Kidney (tissue), 14 donors: ENCODE results near the gene SURF2. TPM values are rescaled to one million over a fixed set of nuclear protein-coding genes. Genes with fewer than 3 reads are reported as not detected.

ENCODE experiments used
- DNase-seq, 5 donors: peaks; one replicate each; pipeline ENCODE4 v3.0.0-alpha.2; 2013 to 2020
- FAIRE-seq: peaks from 2 replicates; lab custom pipeline; 2012; peaks lifted over from hg19 to GRCh38; lab: Jason Lieb, UNC
- H3K27ac ChIP-seq, 2 donors: one replicate each; pipeline ENCODE4 v1.7.0; 2013; ENCODE audit warnings: low read depth in 2 of 2, low read length in 2 of 2, inconsistent platforms in 1 of 2
- H3K27me3 ChIP-seq: one replicate; pipeline ENCODE4 v1.7.1; 2013; ENCODE audit warnings: low read length, inconsistent platforms; ENCODE audit not compliant: control insufficient read depth, insufficient read depth
- H3K36me3 ChIP-seq, 3 donors: one replicate each; pipeline versions ENCODE4 v1.7.0 to v1.7.1; 2013; ENCODE audit warnings: low read length in 3 of 3, control low read depth in 1 of 3, inconsistent platforms in 1 of 3; ENCODE audit not compliant: insufficient read depth in 3 of 3, control insufficient read depth in 2 of 3
- H3K4me1 ChIP-seq, 3 donors: one replicate each; pipeline versions ENCODE4 v1.7.0 to v1.7.1; 2013; ENCODE audit warnings: low read length in 3 of 3, inconsistent platforms in 1 of 3, low read depth in 1 of 3; ENCODE audit not compliant: control insufficient read depth in 2 of 3, insufficient read depth in 2 of 3
- H3K4me3 ChIP-seq, 3 donors: one replicate each; pipeline versions ENCODE4 v1.7.0 to v1.8.1; 2013; ENCODE audit warnings: low read length in 3 of 3, control low read depth in 1 of 3, inconsistent platforms in 1 of 3
- H3K9ac ChIP-seq, 3 donors: one replicate each; pipeline versions ENCODE4 v1.7.0 to v1.7.1; 2013; ENCODE audit warnings: low read length in 3 of 3, control low read depth in 1 of 3, inconsistent platforms in 1 of 3
- H3K9me3 ChIP-seq, 3 donors: one replicate each; pipeline versions ENCODE4 v1.7.0 to v1.7.1; 2013; ENCODE audit warnings: low read length in 3 of 3, control low read depth in 1 of 3, inconsistent platforms in 1 of 3; ENCODE audit not compliant: control insufficient read depth in 2 of 3, insufficient read depth in 1 of 3
- intact Hi-C: fragments of 100-400 bp; cut with DNase I; formaldehyde crosslinking; loops from one replicate; pipeline ENCODE4 v1.11.1; 2022
- polyA plus RNA-seq: library from polyadenylated mRNA; stranded (reverse); fragments of 350-450 nt; fragmentation: Illumina TruSeq; extraction: RNeasy Lipid Tissue Mini Kit (QIAGEN cat#74804); gene quantifications from one replicate; pipeline ENCODE4 v1.2.3, GENCODE V29; 2014; ENCODE audit warnings: low read depth, low replicate concordance; ENCODE audit not compliant: insufficient read depth
- total RNA-seq: library from RNA; stranded (reverse); fragmentation: NEBNext Ultra II Directional; extraction: Animal tissue kit (Norgen Biotek cat#: 25700); gene quantifications from one replicate; pipeline ENCODE4 v1.2.1, GENCODE V29; 2021
- TF ChIP-seq, protein P1 (sequence below): IDR thresholded peaks from 3 replicates; pipeline ENCODE4 v1.5.1; 2012; ENCODE audit warnings: mild to moderate bottlenecking, moderate library complexity, borderline replicate concordance; ENCODE audit not compliant: insufficient read depth; ENCODE audit errors: extremely low read depth
- donor health status: control.
- donor health status: control.
- donor health status: control.
- donor health status: control.
- donor health status: control.
- donor health status: DM: yes; HTN: yes; CAD: no.
- donor health status: Normal renal cell carcinoma (clear cell type).

The SURF2 gene
- total and polyA plus RNA-seq, 2 donors from 2014 or later = 23.5 to 61.2 TPM

DNA sequence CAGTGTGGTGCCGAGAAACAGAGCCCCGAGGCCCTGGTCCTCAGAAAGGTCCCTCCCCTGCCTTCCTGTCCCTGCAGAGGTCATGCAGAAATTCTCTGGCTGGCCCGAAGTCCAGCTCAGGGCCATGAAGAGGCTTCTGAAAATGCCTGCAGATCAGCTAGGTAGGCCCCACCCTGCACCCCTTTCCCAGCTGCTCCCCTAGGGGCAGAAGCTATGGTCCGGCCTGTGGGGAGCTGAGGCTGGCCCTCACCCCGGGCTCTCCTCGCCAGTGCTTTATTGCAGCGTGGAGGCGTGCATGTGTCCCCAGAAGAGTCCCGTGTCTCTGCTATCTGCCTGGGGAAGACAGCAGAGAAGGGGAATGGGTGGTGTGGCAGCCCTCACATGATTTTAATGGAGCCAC lies 41.5 kb downstream of the SURF2 start:
- intact Hi-C loops = no loop called here
- Histone ChIP-seq H3K36me3 (no peaks in the 10 kb centered on the region), H3K9ac (no peak overlapping the region), H3K9me3 (no peaks in the 10 kb centered on the region), H3K27me3 (no peaks in the 10 kb centered on the region), H3K4me3 (no peak overlapping the region), H3K4me1 (no peaks in the 10 kb centered on the region), H3K27ac (no peak overlapping the region)
- TF ChIP-seq, protein P1, sequence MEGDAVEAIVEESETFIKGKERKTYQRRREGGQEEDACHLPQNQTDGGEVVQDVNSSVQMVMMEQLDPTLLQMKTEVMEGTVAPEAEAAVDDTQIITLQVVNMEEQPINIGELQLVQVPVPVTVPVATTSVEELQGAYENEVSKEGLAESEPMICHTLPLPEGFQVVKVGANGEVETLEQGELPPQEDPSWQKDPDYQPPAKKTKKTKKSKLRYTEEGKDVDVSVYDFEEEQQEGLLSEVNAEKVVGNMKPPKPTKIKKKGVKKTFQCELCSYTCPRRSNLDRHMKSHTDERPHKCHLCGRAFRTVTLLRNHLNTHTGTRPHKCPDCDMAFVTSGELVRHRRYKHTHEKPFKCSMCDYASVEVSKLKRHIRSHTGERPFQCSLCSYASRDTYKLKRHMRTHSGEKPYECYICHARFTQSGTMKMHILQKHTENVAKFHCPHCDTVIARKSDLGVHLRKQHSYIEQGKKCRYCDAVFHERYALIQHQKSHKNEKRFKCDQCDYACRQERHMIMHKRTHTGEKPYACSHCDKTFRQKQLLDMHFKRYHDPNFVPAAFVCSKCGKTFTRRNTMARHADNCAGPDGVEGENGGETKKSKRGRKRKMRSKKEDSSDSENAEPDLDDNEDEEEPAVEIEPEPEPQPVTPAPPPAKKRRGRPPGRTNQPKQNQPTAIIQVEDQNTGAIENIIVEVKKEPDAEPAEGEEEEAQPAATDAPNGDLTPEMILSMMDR = no peak
- no peak for DNase-seq
- no peak for FAIRE-seq

GRCh38 chr9:133400292-133400691 lies 43.9 kb downstream of the SURF2 start:
- no peak overlapping the region for H3K9ac ChIP-seq
- no peaks in the 10 kb centered on the region for H3K27me3 ChIP-seq
- peaks cover 0 to 1% (median 0%) of the 10 kb centered on the region in 3 donors for H3K36me3 ChIP-seq
- DNase-seq (no peak), FAIRE-seq (no peak)
- TF ChIP-seq, protein P1 = no peak
- no peaks in the 10 kb centered on the region for H3K4me1 ChIP-seq
- no peaks in the 10 kb centered on the region for H3K9me3 ChIP-seq
- no peak overlapping the region for H3K4me3 ChIP-seq
- H3K27ac ChIP-seq = no peak overlapping the region
- intact Hi-C loops = no loop called here

- Histone ChIP-seq H3K4me1 (no peaks in the 10 kb centered on the region), H3K27ac (no peak overlapping the region), H3K9ac (no peak overlapping the region), H3K4me3 (no peak overlapping the region), H3K27me3 (no peaks in the 10 kb centered on the region), H3K36me3 (peaks cover 0 to 10% (median 2%) of the 10 kb centered on the region in 3 donors), H3K9me3 (no peaks in the 10 kb centered on the region)
- no peak for FAIRE-seq
- TF ChIP-seq, protein P1 = no peak
- DNase-seq = no peak
- intact Hi-C loops = no loop called here
These were observed 45.2 kb downstream of the SURF2 start for GRCh38 chr9:133401588-133401987.

DNA sequence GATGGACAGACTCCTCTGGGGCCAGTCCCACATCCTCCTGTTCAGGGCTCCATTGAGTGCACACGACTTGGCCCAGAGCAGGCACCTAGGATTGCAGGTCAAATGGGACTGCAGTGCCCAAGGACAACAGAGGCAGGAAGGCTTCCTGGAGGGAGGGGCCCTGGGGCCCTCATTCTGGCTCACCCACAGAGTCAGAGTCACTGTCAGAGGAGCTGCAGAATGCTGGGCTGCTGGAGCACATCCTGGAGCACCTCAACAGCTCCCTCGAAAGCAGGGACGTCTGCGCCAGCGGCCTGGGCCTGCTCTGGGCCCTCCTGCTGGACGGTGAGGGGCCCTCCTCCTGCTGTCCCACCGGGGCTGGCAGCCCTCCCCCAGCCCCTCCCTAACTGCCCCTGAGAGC lies 46.3 kb downstream of the SURF2 start:
- Histone ChIP-seq H3K36me3 (peaks cover 0 to 10% (median 6%) of the 10 kb centered on the region in 3 donors), H3K9ac (no peak overlapping the region), H3K9me3 (no peaks in the 10 kb centered on the region), H3K4me1 (no peaks in the 10 kb centered on the region), H3K27me3 (no peaks in the 10 kb centered on the region), H3K27ac (no peak overlapping the region), H3K4me3 (no peak overlapping the region)
- TF ChIP-seq, protein P1 = no peak
- intact Hi-C loops = no loop called here
- DNase-seq (peak in 1 of 5 donors; percentile 57), FAIRE-seq (no peak)
